Omental fat pad (tissue), 4 donors: Measurements from ENCODE around the gene SDK2. TPM values are rescaled to one million over a fixed set of nuclear protein-coding genes. Genes with fewer than 3 reads are reported as not detected.

Source experiments
- ATAC-seq: fragments of 150-250 bp; one replicate; pipeline ENCODE4 v1.9.1; 2016; ENCODE audit warnings: mild to moderate bottlenecking, moderate library complexity; ENCODE audit not compliant: low FRiP score
- DNase-seq: peaks from one replicate; pipeline ENCODE4 v3.0.0-alpha.2; 2019; ENCODE audit warnings: low spot score
- total RNA-seq, 4 donors: library from RNA; depleted of rRNA; stranded (reverse); fragments of >200 nt; gene quantifications; one replicate each; pipeline ENCODE4 v1.1.0, GENCODE V29; 2016
- TF ChIP-seq, protein P1 (sequence below), 3 donors: fragments of 450-650 bp; IDR thresholded peaks; one replicate each; pipeline ENCODE4 v1.5.1; 2016 to 2017; ENCODE audit warnings: antibody characterized with exemption in 3 of 3, mild to moderate bottlenecking in 3 of 3, moderate library complexity in 2 of 3

The SDK2 gene, protein sequence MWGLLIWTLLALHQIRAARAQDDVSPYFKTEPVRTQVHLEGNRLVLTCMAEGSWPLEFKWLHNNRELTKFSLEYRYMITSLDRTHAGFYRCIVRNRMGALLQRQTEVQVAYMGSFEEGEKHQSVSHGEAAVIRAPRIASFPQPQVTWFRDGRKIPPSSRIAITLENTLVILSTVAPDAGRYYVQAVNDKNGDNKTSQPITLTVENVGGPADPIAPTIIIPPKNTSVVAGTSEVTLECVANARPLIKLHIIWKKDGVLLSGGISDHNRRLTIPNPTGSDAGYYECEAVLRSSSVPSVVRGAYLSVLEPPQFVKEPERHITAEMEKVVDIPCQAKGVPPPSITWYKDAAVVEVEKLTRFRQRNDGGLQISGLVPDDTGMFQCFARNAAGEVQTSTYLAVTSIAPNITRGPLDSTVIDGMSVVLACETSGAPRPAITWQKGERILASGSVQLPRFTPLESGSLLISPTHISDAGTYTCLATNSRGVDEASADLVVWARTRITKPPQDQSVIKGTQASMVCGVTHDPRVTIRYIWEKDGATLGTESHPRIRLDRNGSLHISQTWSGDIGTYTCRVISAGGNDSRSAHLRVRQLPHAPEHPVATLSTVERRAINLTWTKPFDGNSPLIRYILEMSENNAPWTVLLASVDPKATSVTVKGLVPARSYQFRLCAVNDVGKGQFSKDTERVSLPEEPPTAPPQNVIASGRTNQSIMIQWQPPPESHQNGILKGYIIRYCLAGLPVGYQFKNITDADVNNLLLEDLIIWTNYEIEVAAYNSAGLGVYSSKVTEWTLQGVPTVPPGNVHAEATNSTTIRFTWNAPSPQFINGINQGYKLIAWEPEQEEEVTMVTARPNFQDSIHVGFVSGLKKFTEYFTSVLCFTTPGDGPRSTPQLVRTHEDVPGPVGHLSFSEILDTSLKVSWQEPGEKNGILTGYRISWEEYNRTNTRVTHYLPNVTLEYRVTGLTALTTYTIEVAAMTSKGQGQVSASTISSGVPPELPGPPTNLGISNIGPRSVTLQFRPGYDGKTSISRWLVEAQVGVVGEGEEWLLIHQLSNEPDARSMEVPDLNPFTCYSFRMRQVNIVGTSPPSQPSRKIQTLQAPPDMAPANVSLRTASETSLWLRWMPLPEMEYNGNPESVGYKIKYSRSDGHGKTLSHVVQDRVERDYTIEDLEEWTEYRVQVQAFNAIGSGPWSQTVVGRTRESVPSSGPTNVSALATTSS (N-terminal part only)
- 1 to 10 TPM in 1 of 4 donors, under 1 TPM in 3; 0.46 to 1.4 (median 0.64) TPM for total RNA-seq

GRCh38 chr17:73644145-73645049, at the start of gene SDK2:
Gene SDK2, minus strand, starts transcription at chr17:73644445. Its CDS starts 357 bp downstream, at chr17:73644088.
- ATAC-seq (peak; percentile 19), DNase-seq (no peak)
- TF ChIP-seq, protein P1, sequence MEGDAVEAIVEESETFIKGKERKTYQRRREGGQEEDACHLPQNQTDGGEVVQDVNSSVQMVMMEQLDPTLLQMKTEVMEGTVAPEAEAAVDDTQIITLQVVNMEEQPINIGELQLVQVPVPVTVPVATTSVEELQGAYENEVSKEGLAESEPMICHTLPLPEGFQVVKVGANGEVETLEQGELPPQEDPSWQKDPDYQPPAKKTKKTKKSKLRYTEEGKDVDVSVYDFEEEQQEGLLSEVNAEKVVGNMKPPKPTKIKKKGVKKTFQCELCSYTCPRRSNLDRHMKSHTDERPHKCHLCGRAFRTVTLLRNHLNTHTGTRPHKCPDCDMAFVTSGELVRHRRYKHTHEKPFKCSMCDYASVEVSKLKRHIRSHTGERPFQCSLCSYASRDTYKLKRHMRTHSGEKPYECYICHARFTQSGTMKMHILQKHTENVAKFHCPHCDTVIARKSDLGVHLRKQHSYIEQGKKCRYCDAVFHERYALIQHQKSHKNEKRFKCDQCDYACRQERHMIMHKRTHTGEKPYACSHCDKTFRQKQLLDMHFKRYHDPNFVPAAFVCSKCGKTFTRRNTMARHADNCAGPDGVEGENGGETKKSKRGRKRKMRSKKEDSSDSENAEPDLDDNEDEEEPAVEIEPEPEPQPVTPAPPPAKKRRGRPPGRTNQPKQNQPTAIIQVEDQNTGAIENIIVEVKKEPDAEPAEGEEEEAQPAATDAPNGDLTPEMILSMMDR (IDR thresholded peaks at IDR 0.05): no peak

DNA sequence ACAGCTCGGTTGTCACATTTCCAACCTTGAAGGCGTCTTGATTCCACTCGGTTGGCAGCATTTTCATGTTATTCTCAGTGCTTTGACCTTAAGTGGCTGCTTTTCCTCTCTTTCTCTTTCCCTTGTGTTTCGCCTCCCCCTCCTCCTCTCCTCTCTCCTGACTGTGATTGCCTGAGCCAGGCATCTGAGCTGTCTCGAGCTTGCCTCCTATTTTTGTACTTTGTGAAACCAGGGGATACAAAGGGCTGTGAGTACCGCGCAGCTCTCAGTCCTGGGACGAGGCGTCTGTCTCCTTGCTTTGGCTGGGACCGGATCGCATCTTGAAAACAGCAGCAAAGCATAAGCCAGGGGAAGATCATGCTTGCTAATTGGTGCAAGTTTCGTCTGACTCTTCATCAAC, 48.8 kb upstream of the SDK2 start:
- no peak for DNase-seq
- TF ChIP-seq, protein P1 (IDR thresholded peaks at IDR 0.05): no peak
- no peak for ATAC-seq

DNA sequence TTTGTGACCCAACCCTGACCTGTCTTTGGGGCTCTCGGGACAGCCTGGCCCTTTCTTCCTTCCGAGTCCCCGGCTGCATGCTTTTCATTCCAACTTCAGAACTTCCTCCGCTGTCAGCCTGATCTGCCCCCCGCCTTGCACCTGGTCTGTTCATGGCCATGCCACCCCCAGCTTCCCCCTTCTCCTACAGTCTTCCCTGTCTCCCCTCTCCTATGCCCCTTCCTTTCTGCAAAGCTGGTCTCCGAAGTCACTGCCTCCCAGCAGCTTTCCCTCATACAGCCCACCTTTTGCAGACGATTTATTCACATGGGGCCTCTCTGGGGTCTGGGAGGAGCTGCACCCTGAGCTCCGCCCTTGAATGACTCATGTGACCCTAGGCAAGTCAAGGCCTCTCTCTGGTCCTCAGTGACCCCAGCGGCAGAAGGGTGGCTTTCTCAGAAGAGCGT, 47.1 kb upstream of the SDK2 start:
- TF ChIP-seq, protein P1 (IDR thresholded peaks at IDR 0.05): no peak
- DNase-seq: no peak
- ATAC-seq: no peak

DNA sequence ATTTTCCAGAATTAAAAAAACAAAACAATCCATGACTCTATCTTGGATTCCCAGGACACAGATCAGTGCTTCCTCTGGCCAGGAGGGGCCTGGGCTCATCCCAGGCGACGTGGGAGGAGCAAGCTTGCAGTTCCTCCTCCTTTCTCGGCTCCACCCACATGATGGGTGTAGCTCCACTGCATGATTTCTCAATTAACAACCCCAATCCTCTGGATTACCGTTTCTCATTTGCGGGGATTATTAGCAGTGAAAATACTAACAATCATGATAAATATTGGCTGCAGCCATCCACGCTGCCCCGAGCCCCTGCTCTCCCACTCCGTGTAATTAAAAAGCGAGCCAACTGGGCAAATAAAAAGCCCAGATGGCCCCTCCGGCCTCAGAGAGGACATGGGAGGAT, 46.4 kb upstream of the SDK2 start:
- ATAC-seq (no peak), DNase-seq (no peak)
- TF ChIP-seq, protein P1 (IDR thresholded peaks at IDR 0.05): no peak

GRCh38 chr17:73689596-73690275, 45.5 kb upstream of the SDK2 start:
- ATAC-seq: no peak
- DNase-seq: no peak
- TF ChIP-seq, protein P1 (IDR thresholded peaks at IDR 0.05): no peak
